Measurements from ENCODE around the gene PGA5. TPM values are rescaled to one million over a fixed set of nuclear protein-coding genes. Genes with fewer than 3 reads are reported as not detected.
"Not testable (repeated sequence)": the region's sequence is repeated elsewhere in the genome, so short reads cannot be mapped to it uniquely, and the experiment has no call there.

Gene PGA5
- total RNA-seq, 4 donors from 2014 or later: 0.86 TPM; not detected in 3

DNA sequence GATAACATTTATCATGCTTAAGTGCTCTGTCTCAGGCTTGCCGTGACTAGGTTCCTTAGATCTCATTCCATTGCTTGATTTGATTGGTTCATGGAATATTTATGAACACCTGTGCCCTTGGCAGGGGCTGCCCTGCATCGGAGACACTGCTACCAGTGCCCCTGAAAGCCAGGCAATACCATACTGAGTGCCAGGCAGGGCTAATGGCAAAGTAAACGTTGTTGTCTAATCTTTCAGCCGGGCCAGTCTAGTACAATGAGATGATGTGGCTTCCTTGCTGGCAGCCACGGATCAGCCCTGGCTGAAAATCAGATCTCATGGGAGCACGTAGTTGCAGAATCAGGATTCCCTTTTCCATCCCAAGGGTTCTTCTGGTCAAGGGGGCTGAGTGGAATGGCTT, 42.6 kb upstream of the PGA5 start:
- Histone ChIP-seq H3K27ac (replicated peaks in 1 of 4) (no peak overlapping the region), H3K9me3 (peaks cover 0 to 10% (median 2%) of the 10 kb centered on the region in 4 donors), H3K27me3 (peaks cover 0 to 23% (median 0%) of the 10 kb centered on the region in 4 donors), H3K36me3 (no peaks in the 10 kb centered on the region), H3K4me3 (no peak overlapping the region), H3K4me1 (no peaks in the 10 kb centered on the region)
- intact Hi-C loops (cut with DNase I): no loop called here
- no peak for DNase-seq (ENCODE audit: extremely low spot score)
- TF ChIP-seq CTCF (IDR thresholded peaks at IDR 0.05): no peak
- no peak for TF ChIP-seq POLR2A (IDR thresholded peaks at IDR 0.05; ENCODE audit: low read depth)
- no peak for TF ChIP-seq POLR2AphosphoS5 (IDR thresholded peaks at IDR 0.05)
- TF ChIP-seq EP300 (IDR thresholded peaks at IDR 0.05): no peak
- 84% methylated on average over 6 of the region's 6 CpGs for WGBS

- H3K4me3 ChIP-seq: no peak overlapping the region
- peaks cover 0 to 10% (median 2%) of the 10 kb centered on the region in 4 donors for H3K9me3 ChIP-seq
- no peak for DNase-seq (ENCODE audit: extremely low spot score)
- intact Hi-C loops (cut with DNase I): no loop called here
- H3K27me3 ChIP-seq: peaks cover 0 to 23% (median 0%) of the 10 kb centered on the region in 4 donors
- H3K27ac ChIP-seq (replicated peaks in 1 of 4): no peak overlapping the region
- no peaks in the 10 kb centered on the region for H3K36me3 ChIP-seq
- no peak for TF ChIP-seq POLR2A (IDR thresholded peaks at IDR 0.05; ENCODE audit: low read depth)
- 90% methylated on average over 4 of the region's 4 CpGs for WGBS
- no peaks in the 10 kb centered on the region for H3K4me1 ChIP-seq
These were observed 41.9 kb upstream of the PGA5 start for GRCh38 chr11:61198948-61199523.

- H3K9me3 ChIP-seq: peaks cover 0 to 10% (median 2%) of the 10 kb centered on the region in 4 donors
- intact Hi-C loops (cut with DNase I): no loop called here
- 85% methylated on average over 9 of the region's 14 CpGs for WGBS
- H3K27me3 ChIP-seq: peaks cover 0 to 10% (median 0%) of the 10 kb centered on the region in 4 donors
- no peak overlapping the region for H3K4me3 ChIP-seq
- DNase-seq (ENCODE audit: extremely low spot score): no peak
- TF ChIP-seq POLR2A (IDR thresholded peaks at IDR 0.05; ENCODE audit: low read depth) (no peak), POLR2AphosphoS5 (IDR thresholded peaks at IDR 0.05) (no peak), CTCF (IDR thresholded peaks at IDR 0.05) (no peak), EP300 (IDR thresholded peaks at IDR 0.05) (no peak)
- no peak overlapping the region for H3K27ac ChIP-seq (replicated peaks in 1 of 4)
- H3K4me1 ChIP-seq: no peaks in the 10 kb centered on the region
- no peaks in the 10 kb centered on the region for H3K36me3 ChIP-seq
These were observed 39.5 kb upstream of the PGA5 start for GRCh38 chr11:61201476-61201875.

DNA sequence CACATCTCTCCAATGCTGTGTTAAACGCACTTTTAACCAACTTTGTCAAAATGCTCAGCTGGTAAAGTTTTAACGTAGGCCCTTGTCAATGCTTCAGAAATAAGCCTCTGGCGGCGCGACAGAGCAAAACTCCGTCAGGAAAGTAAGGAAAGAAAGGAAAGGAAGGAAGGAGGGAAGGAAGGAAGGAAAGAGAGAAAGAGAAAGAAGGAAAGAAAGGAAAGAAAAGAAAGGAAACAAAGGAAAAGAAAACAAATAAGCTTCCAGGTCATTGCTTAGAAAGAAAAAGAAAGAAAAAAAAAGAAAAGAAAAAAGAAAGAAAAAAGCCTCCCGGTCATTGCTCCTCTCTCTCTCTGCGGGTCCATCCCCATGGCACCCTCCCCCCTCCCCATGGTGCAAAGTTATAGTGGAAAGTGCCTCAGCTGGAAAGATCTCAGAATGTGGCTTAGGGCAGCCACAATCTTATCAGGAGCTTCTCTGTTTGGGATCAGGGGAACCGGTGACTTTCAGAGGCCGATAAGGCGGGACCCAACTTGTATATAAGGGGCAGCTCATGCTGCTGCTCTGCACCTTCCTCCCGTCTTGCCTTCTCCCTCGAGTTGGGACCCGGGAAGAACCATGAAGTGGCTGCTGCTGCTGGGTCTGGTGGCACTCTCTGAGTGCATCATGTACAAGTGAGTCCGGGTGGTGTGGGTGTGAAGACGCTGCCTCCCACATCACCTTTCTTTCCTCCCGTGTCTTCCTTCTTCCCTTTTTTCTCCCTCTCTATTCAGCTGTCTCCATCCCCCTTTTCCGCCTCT, 37.8 kb upstream of the PGA5 start, which contains the start of gene PGA3:
TSS of gene PGA3 (plus strand) at position 566 of the 797 bp plus-strand sequence. CDS start at position 616, 50 bp downstream.
- H3K4me3 ChIP-seq; H3K36me3 ChIP-seq; intact Hi-C loops (cut with DNase I); H3K9me3 ChIP-seq; H3K27me3 ChIP-seq; H3K27ac ChIP-seq (replicated peaks in 1 of 4); H3K4me1 ChIP-seq; DNase-seq (ENCODE audit: extremely low spot score): not testable (repeated sequence)
- WGBS: 61% methylated on average over 13 of the region's 18 CpGs

GRCh38 chr11:61203873-61204272, 37.1 kb upstream of the PGA5 start:
- H3K4me1 ChIP-seq, H3K9me3 ChIP-seq: not testable (repeated sequence)
- no CpG with 5 or more reads among the region's 5 CpGs for WGBS

DNA sequence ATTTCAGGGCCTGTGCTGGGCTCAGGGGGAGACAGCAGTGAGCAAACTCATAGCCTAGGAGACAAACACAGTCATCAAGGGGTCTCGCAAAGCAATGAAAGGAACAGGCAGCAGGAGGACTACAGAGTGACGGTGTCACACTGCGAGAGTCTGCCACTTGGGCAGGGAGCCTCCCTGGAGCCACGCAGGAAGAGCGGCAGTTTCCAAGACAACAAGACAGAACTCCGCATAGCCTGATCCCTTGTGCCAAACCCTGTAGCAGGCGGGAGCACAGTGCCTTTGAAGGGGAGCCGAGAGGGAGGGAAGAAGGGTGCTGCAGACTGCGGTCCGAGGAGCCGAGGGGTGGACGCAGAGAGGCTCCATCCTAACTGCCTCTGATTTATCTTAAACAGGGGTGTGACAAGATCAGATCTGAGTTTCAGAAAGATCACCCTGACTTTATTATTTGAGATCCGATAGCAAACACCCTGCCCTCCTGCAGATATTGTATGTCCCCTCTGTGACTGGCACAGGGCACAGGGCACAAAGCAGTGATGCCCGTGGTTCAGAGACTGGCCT, 36.4 kb upstream of the PGA5 start:
- not testable (repeated sequence) for DNase-seq (ENCODE audit: extremely low spot score); H3K4me3 ChIP-seq

More at GRCh38 chr11:61203873-61204272, 37.1 kb upstream of the PGA5 start:
- H3K27ac ChIP-seq (replicated peaks in 1 of 4); H3K4me3 ChIP-seq; DNase-seq (ENCODE audit: extremely low spot score); intact Hi-C loops (cut with DNase I); H3K36me3 ChIP-seq; H3K27me3 ChIP-seq: not testable (repeated sequence)

GRCh38 chr11:61207636-61208310, 33.2 kb upstream of the PGA5 start:
- H3K4me3 ChIP-seq; intact Hi-C loops (cut with DNase I); H3K4me1 ChIP-seq; DNase-seq (ENCODE audit: extremely low spot score); H3K9me3 ChIP-seq; H3K36me3 ChIP-seq; H3K27me3 ChIP-seq; H3K27ac ChIP-seq (replicated peaks in 1 of 4): not testable (repeated sequence)
- no CpG with 5 or more reads among the region's 9 CpGs for WGBS

More for the DNA sequence above, 36.4 kb upstream of the PGA5 start:
- intact Hi-C loops (cut with DNase I); H3K27me3 ChIP-seq; H3K4me1 ChIP-seq; H3K27ac ChIP-seq (replicated peaks in 1 of 4); H3K9me3 ChIP-seq; H3K36me3 ChIP-seq: not testable (repeated sequence)
- WGBS: 64% methylated on average over 14 of the region's 14 CpGs

GRCh38 chr11:61210629-61211028, 30.3 kb upstream of the PGA5 start:
- H3K27ac ChIP-seq (replicated peaks in 1 of 4); H3K9me3 ChIP-seq; DNase-seq (ENCODE audit: extremely low spot score); H3K4me3 ChIP-seq; H3K4me1 ChIP-seq; intact Hi-C loops (cut with DNase I); H3K36me3 ChIP-seq; H3K27me3 ChIP-seq: not testable (repeated sequence)
- WGBS: no CpG with 5 or more reads among the region's 6 CpGs

DNA sequence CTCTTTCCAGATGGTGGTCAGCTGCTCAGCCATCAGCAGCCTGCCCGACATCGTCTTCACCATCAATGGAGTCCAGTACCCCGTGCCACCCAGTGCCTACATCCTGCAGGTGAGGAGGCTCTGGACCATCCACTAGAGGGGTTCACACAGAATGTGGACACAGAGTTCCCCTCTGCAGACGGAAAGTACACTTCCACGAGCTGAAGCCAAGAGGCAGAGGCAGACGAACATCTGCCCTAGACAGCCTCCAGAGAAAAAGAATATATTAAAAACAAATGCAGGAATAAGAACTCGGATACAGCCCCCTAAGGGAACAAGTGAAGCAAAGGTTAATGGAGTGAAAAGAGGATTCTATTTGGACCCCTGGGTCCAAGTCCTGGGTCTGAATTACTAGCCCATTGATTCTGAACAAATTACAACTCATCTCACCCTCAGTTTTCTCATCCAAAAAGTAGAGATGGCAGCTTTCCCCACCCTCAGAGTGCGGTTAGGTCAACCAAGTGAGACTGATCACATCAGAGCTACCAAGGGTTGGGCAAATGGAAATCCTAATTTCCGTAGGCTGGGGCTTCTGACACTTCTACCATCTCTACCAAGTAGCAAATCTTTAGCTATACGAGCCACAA, 29.5 kb upstream of the PGA5 start:
- 76% methylated on average over 7 of the region's 10 CpGs for WGBS
- H3K4me1 ChIP-seq; DNase-seq (ENCODE audit: extremely low spot score); H3K27me3 ChIP-seq; H3K27ac ChIP-seq (replicated peaks in 1 of 4); H3K4me3 ChIP-seq; intact Hi-C loops (cut with DNase I); H3K9me3 ChIP-seq; H3K36me3 ChIP-seq: not testable (repeated sequence)

Measured in esophagus muscularis mucosa (tissue), 4 donors.